NCI-H460 (cell line): ENCODE results near the gene KLHL33. TPM values are rescaled to one million over a fixed set of nuclear protein-coding genes. Genes with fewer than 3 reads are reported as not detected.

Experiments used
- DNase-seq: peaks from one replicate; pipeline ENCODE4 v3.0.0-alpha.2; 2016; ENCODE audit warnings: low read depth; ENCODE audit errors: extremely low read depth
- polyA plus RNA-seq: library from polyadenylated mRNA; depleted of rRNA; stranded (reverse); fragments of >200 nt; gene quantifications from 2 replicates; pipeline ENCODE4 v1.2.3, GENCODE V29; 2014; cell fraction: nucleus; rRNA removed
- total RNA-seq: library from RNA; depleted of rRNA; stranded (reverse); fragments of >200 nt; shearing (Covaris generic); gene quantifications from 2 replicates; pipeline ENCODE4 v1.2.3, GENCODE V29; 2014; rRNA removed

Gene KLHL33, protein sequence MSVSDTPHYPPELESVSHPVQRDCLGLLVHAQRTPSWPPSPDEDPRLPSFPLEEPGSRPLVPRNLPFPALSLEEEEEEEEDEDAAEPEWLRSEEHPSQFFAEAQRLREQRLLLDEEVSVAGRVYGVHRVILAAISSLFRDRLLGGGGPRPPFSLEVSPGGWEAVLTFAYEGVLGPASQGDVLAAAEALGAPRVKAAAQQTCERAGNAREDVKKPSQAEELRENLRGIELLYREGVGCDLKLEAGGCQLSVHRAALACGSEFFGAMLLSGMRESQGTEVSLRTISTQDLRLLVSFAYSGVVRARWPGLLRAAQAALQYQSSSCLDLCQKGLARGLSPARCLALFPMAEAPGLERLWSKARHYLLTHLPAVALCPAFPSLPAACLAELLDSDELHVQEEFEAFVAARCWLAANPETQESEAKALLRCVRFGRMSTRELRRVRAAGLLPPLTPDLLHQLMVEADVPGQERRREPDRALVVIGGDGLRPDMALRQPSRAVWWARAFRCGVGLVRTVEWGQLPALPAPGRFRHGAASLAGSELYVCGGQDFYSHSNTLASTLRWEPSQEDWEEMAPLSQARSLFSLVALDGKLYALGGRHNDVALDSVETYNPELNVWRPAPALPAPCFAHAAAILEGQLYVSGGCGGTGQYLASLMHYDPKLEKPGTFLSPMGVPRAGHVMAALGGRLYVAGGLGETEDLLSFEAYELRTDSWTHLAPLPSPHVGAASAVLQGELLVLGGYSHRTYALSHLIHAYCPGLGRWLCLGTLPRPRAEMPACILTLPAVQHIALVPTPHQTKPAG
- total RNA-seq: not detected in 2 replicates
- not detected in 2 replicates for polyA plus RNA-seq

DNA sequence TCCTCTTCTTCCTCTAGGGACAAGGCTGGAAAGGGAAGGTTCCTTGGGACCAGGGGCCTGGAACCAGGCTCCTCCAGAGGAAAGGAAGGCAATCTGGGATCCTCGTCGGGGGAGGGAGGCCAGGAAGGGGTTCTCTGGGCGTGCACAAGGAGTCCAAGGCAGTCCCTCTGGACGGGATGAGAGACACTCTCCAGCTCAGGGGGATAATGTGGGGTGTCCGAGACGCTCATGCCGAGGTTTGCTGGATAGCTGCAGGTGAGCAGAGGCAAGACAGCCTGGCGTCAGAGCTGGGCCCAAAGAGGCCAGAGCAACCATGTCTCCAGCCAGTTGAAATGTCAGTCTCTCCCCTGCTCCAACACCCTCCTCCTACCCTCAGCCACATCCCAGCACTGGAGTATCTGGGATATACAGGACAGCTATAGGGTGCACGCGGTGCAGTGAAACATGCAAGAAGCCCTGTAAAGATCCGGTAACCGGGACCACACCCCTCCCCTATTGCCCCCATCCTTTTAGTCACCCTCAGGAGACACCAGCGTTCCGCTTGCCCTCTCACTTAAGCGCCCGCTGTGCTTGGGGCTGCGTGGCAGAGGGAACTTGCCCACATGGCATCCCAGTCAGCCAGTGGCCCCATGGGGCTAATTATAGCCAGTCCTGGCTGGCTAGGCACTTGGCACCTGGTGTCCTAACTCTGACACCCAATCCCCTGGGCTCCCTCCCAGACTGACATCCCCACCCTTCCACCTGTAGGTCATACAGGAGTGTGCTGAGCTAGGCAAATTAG is at the start of gene KLHL33:
TSS of gene KLHL33 (minus strand) at position 585 of the 781 bp plus-strand sequence. CDS start at position 230, 355 bp downstream.
- DNase-seq: no peak

GRCh38 chr14:20482382-20482781 is 46.4 kb upstream of the KLHL33 start:
- DNase-seq: no peak

DNA sequence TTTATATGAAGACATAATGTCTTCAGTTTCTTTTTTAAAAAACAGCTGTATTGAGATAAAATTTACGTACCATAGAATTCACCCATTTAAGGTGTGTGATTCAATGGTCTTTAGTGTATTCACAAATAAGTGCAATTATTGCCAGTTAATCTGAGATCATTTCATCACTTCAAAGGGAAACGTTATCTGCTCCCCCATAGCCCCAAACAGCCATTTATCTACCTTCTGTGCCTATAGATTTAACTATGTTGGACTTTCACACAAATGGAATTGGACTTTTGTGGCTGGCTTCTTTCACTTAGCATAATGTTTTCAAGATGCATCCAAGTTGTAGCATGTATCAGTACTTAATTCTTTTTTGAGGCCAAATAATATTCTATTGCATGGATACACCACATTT is 42.9 kb upstream of the KLHL33 start:
- no peak for DNase-seq

DNA sequence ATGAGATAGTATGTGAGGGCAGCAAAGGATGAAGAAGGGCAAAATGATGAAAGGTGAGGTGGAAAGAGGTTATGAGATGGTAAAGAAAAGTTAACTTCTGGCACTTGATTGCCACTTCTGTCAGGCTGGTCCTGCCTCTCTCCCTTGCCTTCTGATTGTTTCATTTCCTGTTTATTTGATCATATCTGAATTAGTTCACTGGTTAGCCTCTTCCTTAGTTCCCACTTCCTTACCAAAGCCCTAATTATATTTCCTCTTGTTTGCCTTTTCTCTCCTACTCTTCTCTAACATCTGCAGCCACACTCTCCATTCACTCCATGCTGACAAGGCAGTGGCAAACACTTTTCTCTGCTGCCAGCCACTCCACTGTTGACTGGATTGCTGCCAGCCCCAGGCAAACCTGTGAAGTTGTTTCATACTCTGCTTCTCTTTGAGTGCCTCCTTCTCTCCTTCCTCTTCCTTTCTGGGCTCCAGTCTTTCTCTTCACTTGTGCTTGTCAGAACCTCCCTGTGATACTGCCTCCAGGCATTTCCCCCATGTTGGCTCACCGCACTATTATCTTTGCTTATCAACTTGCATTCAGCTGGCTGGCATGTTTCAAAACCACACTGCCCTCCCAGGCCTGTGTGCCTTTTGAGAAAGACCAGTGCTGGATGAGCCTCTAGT is 41.4 kb upstream of the KLHL33 start:
- no peak for DNase-seq

GRCh38 chr14:20476776-20477175 is 40.8 kb upstream of the KLHL33 start:
- DNase-seq: no peak

GRCh38 chr14:20472536-20473169 is 36.7 kb upstream of the KLHL33 start:
- DNase-seq: no peak

DNA sequence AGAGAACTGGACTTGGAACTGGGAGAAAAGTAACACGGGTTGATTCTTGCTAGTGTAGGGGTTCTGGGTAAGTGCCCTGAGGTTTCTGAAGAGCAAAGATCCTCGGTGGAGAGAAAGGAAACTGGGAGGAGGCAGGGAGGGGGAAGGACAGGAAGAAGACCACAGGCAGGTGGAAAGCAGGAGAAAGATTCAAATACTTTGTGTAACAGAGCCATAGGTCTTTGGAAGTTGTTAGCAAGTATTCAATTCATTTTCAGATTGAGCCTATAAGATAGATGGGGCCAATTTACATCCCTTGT is 34.6 kb upstream of the KLHL33 start:
- DNase-seq: no peak

GRCh38 chr14:20469890-20470602 is 34.1 kb upstream of the KLHL33 start:
- peak; percentile 54 for DNase-seq

GRCh38 chr14:20469242-20469889 is 33.4 kb upstream of the KLHL33 start, which contains the start of gene PNP:
TSS of gene PNP (plus strand) at chr14:20469406. CDS start at chr14:20469525, 119 bp downstream.
- peak; percentile 88 for DNase-seq

DNA sequence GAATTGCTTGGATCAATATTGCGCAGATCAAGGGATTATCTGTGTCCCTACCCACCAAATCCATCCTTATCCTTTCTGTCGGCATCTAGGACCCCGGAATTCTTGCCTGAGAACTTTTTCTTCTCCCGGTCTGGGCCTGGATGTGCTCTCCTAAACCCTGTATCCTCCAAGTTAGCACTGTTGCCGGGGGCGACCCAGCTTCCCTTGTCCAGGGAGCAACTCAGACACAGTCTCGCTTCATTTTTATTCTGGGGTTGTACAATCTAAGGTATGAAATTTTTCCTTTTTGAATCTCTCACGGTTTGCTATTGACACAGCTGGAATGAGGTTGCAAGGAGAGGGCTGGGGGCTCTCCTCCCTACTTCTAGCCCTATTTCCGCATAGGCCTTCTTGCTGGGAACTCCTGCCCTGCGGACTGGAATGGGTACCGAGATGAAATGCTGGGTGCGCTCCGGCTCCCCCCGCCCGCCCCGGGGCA is 32.8 kb upstream of the KLHL33 start:
- DNase-seq: no peak

GRCh38 chr14:20461225-20462141 is 25.5 kb upstream of the KLHL33 start, which contains the start of gene PIP4P1:
TSS of gene PIP4P1 (minus strand) at chr14:20461434. CDS start at chr14:20461325, 109 bp downstream.
- peak; percentile 100 for DNase-seq

DNA sequence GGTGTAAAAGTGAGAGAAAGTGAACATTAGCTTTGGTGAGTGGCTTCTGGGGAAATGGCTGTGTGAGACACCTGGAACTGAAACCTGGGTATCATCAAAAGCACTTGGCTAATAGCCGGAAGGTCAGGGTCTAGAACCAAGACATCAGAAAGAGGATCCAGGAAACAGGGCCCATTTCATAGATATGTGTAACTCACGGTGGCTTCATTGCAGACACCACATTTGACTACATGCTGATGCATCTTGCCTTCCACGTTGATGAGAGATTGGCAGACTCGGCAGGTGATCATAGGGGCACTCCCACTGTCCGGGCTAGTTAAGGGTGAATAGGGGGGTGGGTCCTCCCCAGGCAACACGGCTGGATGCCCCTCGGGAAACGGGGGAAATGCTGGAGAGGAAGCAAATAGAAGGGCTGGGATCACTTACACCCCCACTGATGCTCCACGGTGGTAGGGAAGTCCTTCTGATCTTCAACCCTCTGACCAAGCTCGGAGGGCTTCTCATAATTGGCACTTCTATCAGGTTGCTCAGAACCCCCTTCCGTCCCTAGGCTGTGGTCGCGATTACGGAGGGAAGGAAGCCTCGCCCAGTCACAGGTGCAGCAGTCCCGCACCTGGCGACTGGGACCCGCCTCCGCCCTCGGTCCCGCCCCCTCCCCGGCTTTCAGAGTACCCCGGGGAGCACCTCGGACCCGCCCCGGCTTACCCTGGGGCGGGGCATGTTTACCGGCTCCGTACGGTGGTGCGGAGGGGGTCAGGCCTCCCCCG is 24.7 kb upstream of the KLHL33 start:
- DNase-seq: no peak

GRCh38 chr14:20458031-20458789 is 22.2 kb upstream of the KLHL33 start:
- no peak for DNase-seq

- no peak for DNase-seq
Observed at GRCh38 chr14:20456971-20457370, 21.0 kb upstream of the KLHL33 start.

- peak; percentile 67 for DNase-seq
Observed at GRCh38 chr14:20455355-20456300, 19.7 kb upstream of the KLHL33 start.
